HG02884 (cell line): ENCODE measurements around the gene MNAT1.
"Not testable (repeated sequence)": the region's sequence is repeated elsewhere in the genome, so short reads cannot be mapped to it uniquely, and the experiment has no call there.

Experiments
- ATAC-seq: cut with Tn5 transposase; IDR thresholded peaks from one replicate; pipeline ENCODE4 v1.9.1; 2021; ENCODE audit warnings: mild to moderate bottlenecking, moderate library complexity; ENCODE audit not compliant: unreplicated experiment

The MNAT1 gene

DNA sequence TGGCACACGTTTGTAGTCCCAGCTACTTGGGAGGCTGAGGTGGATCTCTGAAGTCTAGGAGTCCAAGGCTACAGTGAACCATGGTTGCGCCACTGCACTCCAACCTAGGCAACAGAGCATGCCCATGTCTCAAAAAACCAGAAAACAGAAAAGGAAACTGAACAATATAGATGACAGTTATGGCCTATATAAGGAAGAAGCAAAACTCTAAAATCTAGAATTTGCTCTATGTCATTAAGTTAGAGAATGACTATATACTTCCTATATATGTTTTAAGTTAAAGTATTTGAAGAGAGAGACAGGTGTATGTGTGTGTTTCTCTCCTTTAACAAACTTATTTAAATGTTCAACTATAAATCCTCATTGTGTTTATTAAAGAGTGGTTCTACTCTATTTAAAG is 65.8 kb downstream of the MNAT1 start:
- ATAC-seq = no peak

DNA sequence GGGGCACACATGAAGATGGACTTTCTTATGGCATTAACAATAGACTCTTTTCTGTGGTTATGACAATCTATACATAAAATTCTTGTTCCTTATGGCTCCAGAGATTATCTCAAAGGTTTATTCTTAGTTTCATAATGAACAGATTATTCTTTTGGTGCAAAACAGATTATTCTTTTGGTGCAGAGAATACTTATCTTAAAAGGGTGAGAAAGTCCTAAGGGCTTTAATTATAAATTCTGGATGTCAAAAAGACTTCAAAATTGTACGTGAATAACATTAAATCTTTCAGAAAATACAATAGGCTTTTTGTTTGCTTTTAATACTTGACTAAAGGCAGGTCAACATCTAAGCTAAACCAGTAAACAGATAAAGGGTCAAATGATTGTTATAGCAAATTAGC is 69.3 kb downstream of the MNAT1 start:
- no peak for ATAC-seq

DNA sequence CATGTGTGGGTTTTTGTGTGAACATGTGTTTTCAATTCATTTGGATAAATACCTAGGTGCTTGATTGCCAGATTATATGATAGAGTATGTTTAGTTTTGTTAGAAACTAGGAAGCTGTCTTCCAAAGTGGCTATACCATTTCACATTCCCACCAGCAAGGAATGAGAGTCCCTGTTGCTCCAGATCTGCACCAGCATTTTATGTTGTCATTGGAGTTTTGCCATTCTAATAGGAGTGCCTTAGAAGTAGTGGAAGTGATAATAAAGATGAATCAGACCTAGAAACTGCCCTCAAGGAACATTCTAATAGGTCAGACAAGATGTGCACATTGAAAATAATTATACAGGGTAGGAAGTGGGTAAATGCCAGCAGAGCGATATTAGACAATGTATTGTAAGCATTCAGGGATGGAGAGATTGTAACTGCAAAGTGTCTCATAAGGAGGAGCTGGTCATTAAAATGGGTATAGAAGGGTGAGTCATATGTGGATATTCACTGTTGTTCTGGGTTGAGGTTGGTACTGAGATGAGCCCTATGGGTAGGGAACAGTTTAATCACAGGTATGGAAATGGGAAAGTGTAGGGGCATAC is 71.4 kb downstream of the MNAT1 start:
- ATAC-seq = no peak

DNA sequence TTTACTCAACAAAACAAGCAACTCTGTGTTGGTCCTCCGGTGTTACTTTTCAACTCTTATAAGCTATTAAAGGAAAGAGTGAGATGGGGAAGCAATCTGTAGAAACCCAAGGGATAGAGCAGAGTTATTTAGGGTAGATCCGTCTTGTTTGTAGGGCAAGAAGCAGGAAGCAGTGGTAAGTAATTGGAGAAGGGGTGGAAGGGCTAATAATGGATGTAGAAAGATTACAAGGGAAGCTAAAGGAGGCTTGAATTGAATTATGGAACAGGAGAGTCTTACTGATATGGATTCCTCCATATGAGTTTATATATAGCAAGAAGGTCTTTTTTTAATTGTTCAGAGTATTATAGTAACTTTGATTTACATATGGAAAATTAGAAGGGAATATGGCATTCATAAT is 72.7 kb downstream of the MNAT1 start:
- no peak for ATAC-seq

DNA sequence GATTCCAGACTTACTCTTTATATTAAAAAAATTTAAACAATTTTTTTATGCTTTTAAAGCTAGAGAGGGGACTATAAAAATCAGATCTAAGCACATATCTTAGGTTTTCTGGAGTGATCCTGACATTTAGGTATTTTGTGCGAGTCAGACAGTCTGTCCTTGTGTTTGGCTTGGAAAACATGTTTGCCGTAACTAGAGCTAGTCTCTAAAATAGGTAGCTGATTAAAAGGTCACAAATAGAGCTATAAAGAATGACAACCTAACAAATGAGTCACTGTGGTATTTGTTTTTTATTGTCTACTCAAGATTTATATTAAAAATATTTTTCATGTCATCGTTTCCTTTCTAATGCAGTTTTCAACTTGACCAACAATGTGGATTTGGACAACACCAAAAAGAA is 73.4 kb downstream of the MNAT1 start:
- no peak for ATAC-seq

DNA sequence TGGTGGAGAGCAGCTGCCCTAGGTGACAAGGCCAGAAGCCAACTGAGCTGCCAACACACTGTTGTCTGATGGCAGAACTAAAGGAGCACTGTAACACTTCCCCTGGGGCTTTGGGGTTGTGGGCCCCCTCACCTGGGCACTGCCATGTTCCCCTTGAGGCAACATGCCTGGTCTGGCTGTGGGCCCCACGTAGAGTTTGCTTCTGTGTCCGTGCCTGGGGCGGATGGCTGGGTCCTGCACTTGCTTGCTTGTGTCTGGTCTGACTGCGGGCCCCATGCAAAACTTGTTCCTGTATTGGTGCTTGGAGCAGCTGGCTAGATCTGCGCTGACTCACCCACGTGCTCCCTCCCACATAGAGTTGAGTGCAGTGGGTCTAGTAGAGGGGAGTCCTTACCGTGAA is 78.4 kb downstream of the MNAT1 start:
- ATAC-seq = no peak

DNA sequence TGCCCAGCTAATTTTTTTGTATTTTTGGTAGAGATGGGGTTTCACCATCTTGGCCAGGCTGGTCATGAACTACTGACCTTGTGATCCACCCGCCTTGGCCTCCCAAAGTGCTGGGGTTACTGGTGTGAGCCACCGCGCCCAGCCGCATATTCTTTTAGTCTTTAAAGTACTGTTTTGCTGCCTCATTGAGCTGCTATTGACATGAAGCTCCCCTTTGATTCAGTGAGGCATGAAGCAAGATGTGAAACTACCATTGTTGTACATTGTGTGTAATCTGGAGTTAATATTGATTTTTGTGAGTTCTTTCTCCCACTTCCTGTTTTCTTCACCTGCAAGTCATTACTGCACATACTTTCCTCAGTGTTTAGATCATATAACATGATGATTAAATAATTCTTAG is 80.8 kb downstream of the MNAT1 start:
- ATAC-seq = peak; percentile 88

DNA sequence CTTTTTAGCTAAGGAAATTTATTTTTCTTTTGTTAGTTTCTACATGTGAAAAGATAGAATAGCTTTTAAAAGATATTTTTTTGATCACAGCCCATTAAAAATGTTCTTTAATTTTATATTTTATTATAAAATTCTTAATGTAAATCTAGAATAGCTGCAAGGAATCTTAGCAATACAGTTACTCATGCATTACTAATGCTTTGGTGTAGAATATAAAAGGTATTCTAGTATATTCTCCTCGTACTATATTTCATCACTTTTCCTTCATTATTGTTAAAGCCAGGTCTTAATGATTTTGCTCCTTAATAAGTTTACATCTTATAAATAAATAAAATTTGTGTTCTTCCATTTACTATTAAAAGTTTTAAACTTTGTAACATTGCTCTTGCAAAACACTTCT is 82.6 kb downstream of the MNAT1 start:
- ATAC-seq = no peak

DNA sequence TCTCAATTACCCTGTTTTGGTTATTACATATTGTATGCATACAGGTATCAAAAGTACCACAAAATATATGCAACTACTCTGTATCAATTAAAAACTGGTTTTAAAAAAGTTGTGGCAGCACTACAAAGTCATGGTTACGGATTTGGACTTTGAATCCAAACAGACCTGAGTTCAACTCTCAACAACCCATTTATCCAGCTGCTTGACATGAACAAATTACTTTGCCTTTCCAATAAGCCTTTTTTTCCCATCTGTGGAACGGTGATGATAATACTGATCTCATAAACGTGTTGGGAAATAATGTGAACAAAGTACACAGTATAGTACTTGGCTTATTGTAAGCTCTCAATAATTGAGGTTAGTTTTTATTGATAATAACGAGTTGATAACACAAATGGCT is 85.0 kb downstream of the MNAT1 start:
- ATAC-seq = no peak

DNA sequence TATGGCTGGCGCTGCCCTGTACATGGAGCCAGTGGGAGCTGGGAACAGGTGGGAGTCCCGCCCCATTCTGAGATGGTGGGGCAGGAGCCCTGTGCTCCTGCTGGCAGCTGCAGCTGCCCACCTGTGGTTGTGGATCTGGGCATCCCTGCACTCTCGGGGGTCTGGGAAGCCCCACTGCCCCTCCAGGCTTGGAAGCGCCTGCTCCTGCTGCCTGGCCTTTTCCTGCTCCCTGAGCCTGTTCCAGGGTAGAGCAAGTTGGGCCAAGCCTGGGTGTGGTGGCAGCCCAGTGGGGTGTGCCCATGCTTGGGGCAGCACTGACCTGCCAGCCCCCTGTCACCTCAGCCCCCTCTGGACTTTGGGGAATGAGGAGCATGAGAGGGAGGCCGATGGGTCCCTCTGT is 104.0 kb downstream of the MNAT1 start:
- no peak for ATAC-seq

DNA sequence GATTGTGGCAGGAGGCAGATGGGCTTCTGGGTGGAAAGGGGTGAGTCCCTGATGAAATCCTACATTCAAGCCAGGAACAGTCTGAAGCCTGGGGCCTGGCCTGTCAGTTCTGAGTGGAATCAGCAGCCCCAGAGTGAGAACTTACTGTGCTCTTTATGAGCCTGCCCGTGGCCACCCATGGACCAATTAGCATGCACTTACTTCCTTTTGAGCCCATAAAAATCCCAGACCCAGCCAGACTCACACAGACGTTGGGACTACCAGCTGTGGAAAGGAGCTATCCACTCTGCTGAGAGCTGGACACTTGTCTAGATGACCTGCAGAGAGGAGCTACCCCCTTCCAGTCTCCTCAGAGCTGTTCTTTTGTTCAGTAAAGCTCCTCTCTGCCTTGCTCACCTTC is 104.5 kb downstream of the MNAT1 start:
- ATAC-seq = no peak

DNA sequence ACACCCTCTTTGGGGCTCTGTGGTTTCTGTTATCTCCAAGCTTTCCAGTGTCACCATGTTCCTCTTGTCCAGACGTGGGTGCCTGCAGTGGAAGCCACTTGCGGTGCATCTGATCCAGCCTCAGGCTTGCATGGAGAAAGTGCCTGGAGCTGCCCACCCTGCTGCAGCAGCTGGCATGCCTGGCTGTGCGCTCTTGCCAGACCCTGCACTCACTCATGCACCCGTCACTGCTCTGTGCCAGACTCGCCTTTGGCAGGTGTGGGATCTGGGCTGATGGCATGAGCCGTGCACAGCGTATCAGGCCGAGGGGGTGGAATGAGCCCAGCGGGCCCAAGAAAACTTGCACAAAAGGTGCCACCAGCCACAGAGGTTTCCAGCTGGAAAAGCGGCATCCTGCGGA is 105.1 kb downstream of the MNAT1 start:
- no peak for ATAC-seq

DNA sequence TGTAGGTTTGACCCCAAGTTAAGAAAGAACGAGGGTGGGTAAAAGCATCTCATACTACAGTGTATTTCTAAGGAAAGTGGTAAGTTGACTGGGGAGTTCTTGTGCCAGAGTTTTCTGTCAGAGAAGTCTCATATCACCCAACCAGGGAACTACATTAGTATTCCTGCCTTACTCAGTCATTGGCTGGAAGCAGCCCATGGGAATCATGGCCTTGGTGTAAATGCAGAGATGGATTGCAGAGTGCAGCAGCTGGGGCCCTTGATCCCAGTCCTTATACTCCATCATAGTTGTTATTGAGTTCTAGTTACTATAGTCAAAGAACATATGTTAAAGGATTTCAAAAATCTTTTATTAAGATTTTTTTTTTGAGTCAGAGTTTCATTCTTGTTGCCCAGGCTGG is 105.8 kb downstream of the MNAT1 start:
- no peak for ATAC-seq

DNA sequence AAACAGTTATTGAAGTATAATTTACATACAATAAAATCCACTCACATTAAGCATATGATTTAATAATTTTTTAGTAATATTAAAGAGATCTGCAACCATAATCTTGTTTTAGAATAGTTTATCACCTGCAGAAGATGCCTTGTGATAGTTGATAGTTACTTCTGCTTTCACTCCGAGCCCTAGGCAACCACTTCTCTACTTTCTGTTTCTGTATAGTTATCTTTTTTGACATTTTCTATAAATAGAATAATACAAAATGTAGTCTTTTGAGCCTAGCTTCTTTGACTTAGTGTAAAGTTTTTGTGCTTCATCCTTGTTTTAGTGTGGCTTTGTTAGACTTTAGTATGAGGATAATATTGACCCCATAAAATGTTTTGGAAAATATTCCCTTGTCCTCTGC is 111.0 kb downstream of the MNAT1 start:
- ATAC-seq = peak; percentile 96

DNA sequence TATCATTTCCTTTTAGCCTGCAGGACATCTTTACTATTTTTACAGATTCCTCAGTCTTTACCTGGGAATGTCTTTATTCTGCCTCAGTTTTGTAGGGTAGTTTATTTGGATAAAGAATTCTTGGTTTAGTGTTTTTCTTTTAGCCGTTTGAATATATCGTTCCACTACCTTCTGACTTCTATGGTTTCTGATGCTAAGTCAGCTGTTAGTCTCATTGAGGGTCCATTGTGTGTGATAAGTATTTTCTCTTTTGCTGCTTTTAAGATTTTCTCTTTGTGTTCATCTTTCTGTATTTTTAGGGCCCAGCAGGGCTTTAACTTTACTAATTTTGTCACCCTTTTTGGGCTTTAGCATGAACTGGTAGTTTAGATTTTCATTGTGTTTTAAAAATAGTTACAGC is 113.5 kb downstream of the MNAT1 start:
- ATAC-seq = no peak

DNA sequence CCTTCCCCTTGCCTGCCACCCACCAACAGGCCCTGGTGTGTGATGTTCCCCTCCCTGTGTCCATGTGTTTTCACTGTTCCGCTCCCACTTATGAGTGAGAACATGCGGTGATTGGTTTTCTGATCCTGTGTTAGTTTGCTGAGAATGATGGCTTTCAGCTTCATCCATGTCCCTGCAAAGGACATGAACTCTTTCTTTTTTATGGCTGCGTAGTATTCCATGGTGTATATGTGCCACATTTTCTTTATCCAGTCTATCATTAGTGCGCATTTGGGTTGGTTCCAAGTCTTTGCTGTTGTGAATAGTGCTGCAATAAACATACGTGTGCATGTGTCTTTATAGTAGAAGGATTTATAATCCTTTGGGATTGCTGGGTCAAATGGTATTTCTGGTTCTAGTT is 117.1 kb downstream of the MNAT1 start:
- not testable (repeated sequence) for ATAC-seq

DNA sequence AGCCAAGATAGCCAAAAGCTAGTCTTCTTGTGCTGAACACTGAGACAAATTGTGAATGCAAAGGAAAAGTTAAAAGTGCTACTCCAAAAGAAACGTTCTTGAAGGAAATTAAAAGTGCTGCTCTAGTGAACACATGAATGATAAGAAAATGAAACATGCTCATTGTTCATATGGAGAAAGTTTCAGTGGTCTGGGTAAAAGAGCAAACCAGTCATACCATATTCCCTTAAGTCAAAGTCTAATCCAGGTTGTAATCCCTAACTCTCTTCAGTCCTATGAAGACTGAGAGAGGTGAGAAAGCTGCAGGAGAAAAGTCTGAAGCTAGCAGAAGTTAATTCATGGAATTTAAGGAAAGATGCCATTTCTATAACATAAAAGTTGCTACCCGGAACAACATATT is 121.5 kb downstream of the MNAT1 start:
- ATAC-seq = no peak

DNA sequence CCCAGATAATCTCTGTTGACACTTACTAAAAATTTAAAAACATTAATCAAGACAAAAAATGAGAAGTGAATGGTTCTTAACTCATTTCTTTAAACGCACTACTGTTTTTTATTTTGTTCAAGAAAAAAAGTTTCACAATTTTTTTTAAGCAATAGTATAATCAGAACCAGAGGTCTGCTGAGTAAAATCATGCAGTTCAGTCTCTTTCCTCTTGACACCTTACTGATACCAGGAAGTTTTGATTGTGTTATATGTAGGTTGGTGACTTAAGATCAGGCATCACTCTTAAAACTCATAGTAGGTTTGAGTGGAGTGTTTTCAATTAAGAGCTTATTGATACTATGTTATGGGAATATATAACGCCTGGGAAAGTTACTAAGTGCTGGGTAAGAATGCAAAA is 125.0 kb downstream of the MNAT1 start:
- ATAC-seq = no peak

DNA sequence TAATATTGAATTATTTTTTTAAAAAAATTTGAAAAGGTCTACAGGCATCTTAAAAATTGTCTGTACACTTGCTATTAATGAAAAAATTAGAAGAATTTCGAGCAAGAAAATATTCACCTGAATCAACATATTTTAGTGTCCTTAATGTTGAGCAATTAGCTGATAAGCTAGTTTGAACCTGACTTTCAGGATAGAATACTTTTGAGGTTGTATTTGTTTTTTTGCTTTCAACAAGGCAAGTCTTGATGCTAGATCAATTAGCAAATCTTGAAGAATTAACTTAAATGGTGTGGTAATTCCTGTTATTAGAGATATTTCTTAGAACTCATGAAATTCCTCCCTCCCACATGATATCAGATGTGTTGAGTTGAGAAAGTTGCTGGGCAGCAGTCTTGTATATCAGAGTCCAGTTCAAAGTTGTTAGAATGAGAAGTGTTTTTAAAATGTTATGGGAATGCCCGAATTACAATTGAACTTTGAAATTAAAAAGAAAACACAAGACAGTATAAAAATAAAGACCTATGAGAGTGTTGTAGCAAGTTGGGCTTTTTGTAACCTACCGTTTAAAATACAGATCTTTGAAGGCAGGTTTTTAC is 127.1 kb downstream of the MNAT1 start:
- no peak for ATAC-seq

DNA sequence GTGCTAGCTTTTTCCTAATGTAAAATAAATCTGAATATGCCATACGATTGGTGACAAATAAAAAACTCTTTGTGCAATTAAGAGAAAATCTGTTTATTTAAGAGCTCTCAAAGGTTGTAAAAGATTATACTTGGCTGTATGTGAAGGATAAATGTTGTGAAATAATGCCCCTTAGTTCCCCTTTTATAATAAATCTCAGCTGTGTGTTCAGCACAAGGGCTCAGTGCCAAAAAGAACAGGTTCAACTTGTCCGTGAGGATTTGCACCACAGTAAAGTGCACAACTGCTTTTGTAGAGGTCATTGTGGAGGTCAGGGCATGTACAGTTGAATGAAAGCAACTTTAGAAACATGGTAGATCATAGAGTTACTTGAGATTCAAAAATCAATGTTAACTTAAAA is 127.7 kb downstream of the MNAT1 start:
- no peak for ATAC-seq

DNA sequence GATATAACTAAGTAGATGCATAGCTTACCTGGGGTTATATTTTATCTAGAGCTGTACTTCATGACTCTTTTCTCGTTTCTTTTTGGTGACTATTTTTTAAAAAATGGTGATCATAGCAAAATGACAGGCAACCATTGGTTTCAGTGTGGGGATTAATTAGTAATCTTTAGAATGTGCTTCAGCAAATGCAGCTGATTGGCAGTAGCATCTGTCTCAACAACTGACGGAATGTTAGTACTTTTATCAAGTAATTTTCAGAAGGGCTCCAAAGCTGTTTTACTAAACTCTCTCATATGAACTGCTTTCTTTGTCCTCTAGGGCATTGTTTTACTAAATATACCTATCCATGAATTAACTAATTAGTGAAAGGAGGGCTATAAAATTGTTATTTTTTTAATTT is 128.7 kb downstream of the MNAT1 start:
- no peak for ATAC-seq

DNA sequence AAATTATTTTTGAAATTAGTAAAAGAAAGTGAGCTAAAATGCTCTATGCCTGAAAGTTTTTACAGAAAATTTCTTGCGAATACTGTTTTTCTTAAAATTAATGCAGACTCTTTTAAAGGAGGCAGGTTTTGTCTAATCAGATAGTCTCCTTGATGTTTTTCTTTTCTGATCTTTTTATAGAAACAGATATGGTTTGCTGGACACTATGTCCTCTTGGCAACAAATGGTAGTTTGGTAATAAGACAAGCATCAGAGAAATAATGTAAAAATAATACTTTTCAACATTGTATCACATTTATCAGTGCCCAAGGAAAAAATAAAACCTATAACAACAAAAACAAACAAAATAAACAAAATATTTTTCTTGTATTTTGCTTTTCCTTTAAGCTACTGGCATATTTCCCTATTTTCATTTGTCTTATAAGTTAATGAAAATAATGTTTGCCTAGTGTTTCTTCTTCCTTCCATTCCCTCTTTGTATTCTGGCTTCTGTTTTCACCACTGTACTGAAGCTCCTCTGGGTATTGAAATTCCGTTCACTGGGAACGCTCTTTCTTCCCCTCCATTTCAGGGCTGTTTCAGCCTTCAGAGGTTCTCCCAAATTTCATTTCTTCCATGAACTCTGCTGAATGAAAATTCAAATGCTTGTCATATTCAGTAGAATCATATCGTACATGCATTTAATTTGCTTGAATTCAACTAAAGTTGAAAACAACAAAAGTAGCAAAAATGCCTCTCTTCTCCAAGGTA is 131.0 kb downstream of the MNAT1 start:
- no peak for ATAC-seq
